ENCODE measurements around the gene NCKAP5.

Gene NCKAP5

DNA sequence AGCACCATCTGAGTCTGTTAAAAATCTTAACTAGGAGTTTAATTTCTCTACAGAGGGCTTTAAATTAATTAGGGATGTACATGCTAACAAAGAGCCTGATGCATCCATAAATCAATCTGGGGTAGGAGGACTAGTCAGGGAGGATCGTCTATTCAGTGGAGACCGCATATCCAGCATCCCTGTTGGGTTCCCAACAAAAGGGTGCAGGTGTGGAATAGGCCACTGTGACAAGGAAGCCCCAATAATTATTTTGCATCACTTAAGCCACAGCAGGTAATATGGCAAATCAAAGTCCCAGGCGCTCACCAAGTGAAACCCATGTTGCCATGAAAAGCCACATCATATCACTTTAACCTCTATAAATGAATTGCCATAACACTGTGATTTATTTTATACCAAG is 392.3 kb downstream of the NCKAP5 start:
- Histone ChIP-seq H3K9ac (no peak overlapping the region), H3K9me3 (replicated peaks in 1 of 11) (no peaks in the 10 kb centered on the region), H3K27ac (no peak overlapping the region), H3K4me3 (no peak overlapping the region), H3K27me3 (no peaks in the 10 kb centered on the region), H3K4me2 (no peak overlapping the region), H3K36me3 (no peaks in the 10 kb centered on the region), H4K20me1 (no peaks in the 10 kb centered on the region), H3K4me1 (no peaks in the 10 kb centered on the region)
- no peak for TF ChIP-seq Cebpa-rat (IDR thresholded peaks at IDR 0.05)

DNA sequence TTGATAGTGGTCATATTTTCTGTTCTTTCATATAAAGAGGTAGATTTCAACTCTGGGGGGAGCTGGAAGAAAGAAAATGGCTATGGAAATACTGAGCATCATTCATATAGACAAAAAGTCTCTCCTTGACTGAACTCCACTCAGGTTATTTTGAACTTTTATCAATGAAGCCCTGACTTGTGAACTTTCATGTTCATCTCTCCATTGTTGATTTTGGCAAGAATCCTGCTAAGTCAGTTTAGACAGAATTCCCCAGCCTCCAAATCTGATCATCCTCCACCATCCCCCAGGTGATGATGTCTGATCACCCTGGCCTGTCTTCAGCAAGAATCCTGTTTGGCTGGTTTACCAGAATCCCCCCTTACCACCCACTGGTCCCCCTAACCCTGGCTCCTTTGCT is 395.0 kb downstream of the NCKAP5 start:
- H3K27me3 ChIP-seq, result no peaks in the 10 kb centered on the region
- no peaks in the 10 kb centered on the region for H4K20me1 ChIP-seq
- H3K9ac ChIP-seq, result no peak overlapping the region
- no peak overlapping the region for H3K4me3 ChIP-seq
- no peak overlapping the region for H3K27ac ChIP-seq
- H3K4me2 ChIP-seq, result no peak overlapping the region
- H3K9me3 ChIP-seq (replicated peaks in 1 of 11), result no peaks in the 10 kb centered on the region
- no peak for TF ChIP-seq Cebpa-rat (IDR thresholded peaks at IDR 0.05)
- no peaks in the 10 kb centered on the region for H3K36me3 ChIP-seq
- 0 out of 20 replicates have a peak, but pooled peaks cover 0 to 4% (median 0%) of the 10 kb centered on the region in 10 experiments for H3K4me1 ChIP-seq

DNA sequence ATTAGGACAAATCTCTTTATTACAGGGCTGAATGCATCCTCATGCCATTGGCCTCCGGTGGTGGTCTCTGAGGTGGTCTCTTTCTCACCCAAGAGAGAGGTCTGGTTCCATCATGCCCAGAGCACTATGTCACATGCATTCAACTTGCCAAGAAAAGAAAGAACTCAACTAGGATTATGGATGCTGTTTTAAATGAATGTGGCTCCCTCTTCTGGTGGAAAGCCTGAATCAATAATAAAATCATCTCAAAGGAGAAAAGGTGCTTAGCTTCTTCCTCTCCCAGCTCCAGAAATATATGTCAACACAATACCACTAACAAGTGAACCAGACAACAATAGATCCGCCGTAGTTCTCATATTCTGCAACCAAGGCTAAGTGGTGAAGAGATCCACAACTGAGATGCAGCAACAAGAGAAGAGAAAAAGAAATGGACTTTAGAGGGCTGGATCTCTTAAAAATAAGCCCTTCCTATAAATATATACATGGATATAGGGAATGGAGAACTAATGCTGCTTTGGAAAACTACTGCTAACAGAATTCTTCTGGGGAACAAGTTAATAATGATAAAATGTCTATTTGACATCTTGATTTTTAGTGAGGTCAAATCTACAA is 396.8 kb downstream of the NCKAP5 start:
- no peak overlapping the region for H3K9ac ChIP-seq
- H3K4me3 ChIP-seq, result no peak overlapping the region
- no peaks in the 10 kb centered on the region for H3K36me3 ChIP-seq
- no peaks in the 10 kb centered on the region for H4K20me1 ChIP-seq
- 0 out of 20 replicates have a peak, but pooled peaks cover 0 to 4% (median 0%) of the 10 kb centered on the region in 10 experiments for H3K4me1 ChIP-seq
- H3K9me3 ChIP-seq (replicated peaks in 1 of 11), result no peaks in the 10 kb centered on the region
- no peak overlapping the region for H3K4me2 ChIP-seq
- no peaks in the 10 kb centered on the region for H3K27me3 ChIP-seq
- no peak overlapping the region for H3K27ac ChIP-seq
- TF ChIP-seq Cebpa-rat (IDR thresholded peaks at IDR 0.05), result no peak

DNA sequence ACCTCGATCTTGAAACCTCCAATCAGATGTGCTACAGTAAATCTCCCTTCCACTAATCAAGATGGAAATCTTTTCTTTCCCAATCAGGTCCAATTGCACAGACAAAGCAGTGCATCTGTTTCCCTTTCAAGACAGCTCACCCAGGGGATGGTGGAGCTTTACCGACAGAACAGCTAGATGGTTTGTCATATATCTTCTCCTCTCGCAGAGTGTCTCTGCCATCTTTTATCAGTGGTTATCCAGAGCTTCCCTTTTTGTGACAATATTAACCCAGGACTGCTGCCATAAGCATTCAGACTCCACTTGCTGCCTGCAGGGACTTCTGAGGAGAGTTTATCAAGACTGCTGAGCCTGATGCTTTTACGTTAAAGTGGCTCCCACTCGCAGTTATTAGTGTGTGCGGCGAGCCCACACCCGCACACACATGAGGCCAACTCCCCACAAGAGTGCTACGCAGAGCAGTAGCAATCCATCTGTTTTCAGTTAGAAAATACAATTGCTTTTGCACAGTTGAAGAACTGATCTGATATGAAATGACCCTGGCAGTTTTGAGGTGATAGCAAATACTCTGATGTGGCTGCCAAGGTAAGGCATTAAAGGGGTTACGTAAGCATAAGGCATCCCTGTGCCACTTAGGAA is 398.9 kb downstream of the NCKAP5 start:
- Histone ChIP-seq H3K4me2 (no peak overlapping the region), H3K27me3 (no peaks in the 10 kb centered on the region), H3K36me3 (no peaks in the 10 kb centered on the region), H3K4me3 (no peak overlapping the region), H3K9ac (no peak overlapping the region), H3K27ac (no peak overlapping the region), H3K9me3 (replicated peaks in 1 of 11) (no peaks in the 10 kb centered on the region), H3K4me1 (0 out of 20 replicates have a peak, but pooled peaks cover 0 to 4% (median 0%) of the 10 kb centered on the region in 10 experiments), H4K20me1 (no peaks in the 10 kb centered on the region)
- no peak for TF ChIP-seq Cebpa-rat (IDR thresholded peaks at IDR 0.05)

DNA sequence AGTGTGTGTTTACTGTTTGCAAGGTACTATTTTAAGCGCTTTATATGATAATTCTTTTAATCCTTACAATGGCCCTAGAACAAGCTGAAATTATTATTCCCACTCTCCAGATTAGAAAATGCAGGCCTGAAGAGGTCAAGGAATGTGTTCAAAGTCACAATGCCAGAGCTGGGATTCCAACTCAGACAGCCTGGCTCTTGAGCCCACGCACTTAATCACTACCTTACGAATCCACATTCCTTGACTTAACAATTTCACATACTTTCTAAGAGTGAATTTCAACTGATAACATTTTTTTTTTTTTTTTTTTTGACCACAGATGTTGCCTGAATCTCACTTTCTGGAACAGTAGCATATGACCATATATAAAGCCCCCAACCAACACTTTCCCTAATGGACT is 400.3 kb downstream of the NCKAP5 start:
- H3K27me3 ChIP-seq, result no peaks in the 10 kb centered on the region
- H3K27ac ChIP-seq, result no peak overlapping the region
- H3K9ac ChIP-seq, result no peak overlapping the region
- H3K9me3 ChIP-seq (replicated peaks in 1 of 11), result no peaks in the 10 kb centered on the region
- H3K4me2 ChIP-seq, result no peak overlapping the region
- H3K4me1 ChIP-seq, result 0 out of 20 replicates have a peak, but pooled peaks cover 0 to 4% (median 0%) of the 10 kb centered on the region in 10 experiments
- no peak for TF ChIP-seq Cebpa-rat (IDR thresholded peaks at IDR 0.05)
- no peaks in the 10 kb centered on the region for H3K36me3 ChIP-seq
- no peak overlapping the region for H3K4me3 ChIP-seq
- no peaks in the 10 kb centered on the region for H4K20me1 ChIP-seq

DNA sequence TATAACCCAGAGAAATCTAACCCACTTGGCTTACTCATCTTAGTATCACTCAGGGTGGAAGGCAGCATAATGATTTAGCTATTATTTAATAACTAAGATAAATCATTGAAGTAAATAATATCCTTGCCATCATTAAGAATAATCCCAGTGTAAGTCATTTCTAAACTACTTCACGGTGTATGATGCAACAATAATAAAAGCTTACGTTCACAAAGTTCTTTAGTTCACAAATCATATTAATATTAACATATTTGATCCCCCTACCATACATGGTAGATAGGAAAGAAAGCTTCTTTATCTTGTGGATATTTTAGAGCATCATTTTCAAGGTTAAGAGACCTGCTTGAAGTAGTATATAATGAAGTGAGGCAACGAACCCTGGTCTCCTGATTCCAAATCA is 401.0 kb downstream of the NCKAP5 start:
- Histone ChIP-seq H3K4me1 (0 out of 20 replicates have a peak, but pooled peaks cover 0 to 4% (median 0%) of the 10 kb centered on the region in 10 experiments), H4K20me1 (no peaks in the 10 kb centered on the region), H3K27me3 (no peaks in the 10 kb centered on the region), H3K36me3 (no peaks in the 10 kb centered on the region), H3K27ac (no peak overlapping the region), H3K9me3 (replicated peaks in 1 of 11) (no peaks in the 10 kb centered on the region), H3K9ac (no peak overlapping the region), H3K4me3 (no peak overlapping the region), H3K4me2 (no peak overlapping the region)
- 0 out of 22 replicates have a peak, but pooled peaks of 1 of the 11 experiments have one; percentile 21 for TF ChIP-seq Cebpa-rat (IDR thresholded peaks at IDR 0.05)

DNA sequence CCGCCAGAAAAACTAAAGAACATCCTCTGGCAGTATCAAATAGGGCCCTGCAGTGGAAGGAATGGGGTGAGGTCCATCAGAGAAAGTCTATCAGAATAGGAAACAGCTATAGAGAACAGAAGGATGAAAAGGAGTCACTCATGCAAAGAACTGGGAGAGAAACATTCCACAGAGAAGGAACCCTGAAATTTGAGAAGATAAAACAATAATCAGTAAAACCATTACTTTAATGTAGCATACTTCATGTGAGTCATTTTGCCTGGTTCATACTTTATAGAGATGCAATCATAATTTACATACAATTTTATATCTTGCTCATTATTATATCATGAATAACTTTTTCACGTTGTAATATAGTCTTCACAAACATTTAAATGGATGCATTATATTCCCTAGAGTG is 402.2 kb downstream of the NCKAP5 start:
- TF ChIP-seq Cebpa-rat (IDR thresholded peaks at IDR 0.05), result no peak
- no peaks in the 10 kb centered on the region for H4K20me1 ChIP-seq
- H3K4me3 ChIP-seq, result no peak overlapping the region
- H3K36me3 ChIP-seq, result no peaks in the 10 kb centered on the region
- no peak overlapping the region for H3K27ac ChIP-seq
- no peaks in the 10 kb centered on the region for H3K27me3 ChIP-seq
- H3K4me1 ChIP-seq, result 0 out of 20 replicates have a peak, but pooled peaks cover 0 to 4% (median 0%) of the 10 kb centered on the region in 10 experiments
- no peak overlapping the region for H3K4me2 ChIP-seq
- no peak overlapping the region for H3K9ac ChIP-seq
- H3K9me3 ChIP-seq (replicated peaks in 1 of 11), result no peaks in the 10 kb centered on the region

DNA sequence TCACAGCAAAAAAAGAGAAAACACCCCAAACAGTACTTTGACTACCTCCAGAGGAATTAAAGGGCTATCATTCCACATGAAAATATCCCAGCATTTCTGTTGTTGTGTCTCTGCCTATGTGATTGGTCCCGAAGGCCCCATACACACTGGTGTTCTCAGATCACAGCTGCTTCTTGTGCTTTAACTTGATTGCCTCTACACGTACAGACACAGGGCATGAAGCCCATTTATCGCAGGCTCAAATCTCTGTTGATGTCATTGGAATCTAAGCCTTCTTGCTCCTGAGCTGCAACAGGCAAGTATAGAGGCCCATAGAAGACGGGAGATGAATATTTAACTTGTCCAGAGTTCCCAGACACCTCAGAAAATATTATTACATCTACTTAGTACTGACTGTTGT is 405.2 kb downstream of the NCKAP5 start:
- Histone ChIP-seq H3K4me2 (no peak overlapping the region), H4K20me1 (no peaks in the 10 kb centered on the region), H3K4me3 (no peak overlapping the region), H3K27ac (no peak overlapping the region), H3K27me3 (no peaks in the 10 kb centered on the region), H3K36me3 (no peaks in the 10 kb centered on the region), H3K4me1 (no peaks in the 10 kb centered on the region), H3K9ac (no peak overlapping the region), H3K9me3 (replicated peaks in 1 of 11) (no peaks in the 10 kb centered on the region)
- no peak for TF ChIP-seq Cebpa-rat (IDR thresholded peaks at IDR 0.05)

DNA sequence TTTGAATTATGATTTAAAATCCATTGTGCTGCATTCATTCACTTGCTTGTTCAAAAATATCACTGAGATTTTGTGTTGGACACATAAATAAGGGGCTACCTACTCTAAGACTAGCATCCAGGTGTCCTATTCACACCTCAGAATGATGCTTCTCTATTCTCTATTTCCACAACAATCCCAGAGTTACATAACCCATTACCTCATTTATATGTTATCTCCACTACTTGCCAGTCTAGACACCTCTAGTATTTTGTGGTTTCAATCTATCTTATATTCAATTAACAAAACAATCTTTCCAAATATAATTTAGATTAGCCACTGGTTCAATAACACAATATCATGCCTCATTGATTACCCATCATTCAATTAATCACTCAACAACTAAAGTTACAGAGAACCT is 409.8 kb downstream of the NCKAP5 start:
- no peak for TF ChIP-seq Cebpa-rat (IDR thresholded peaks at IDR 0.05)
- H3K9me3 ChIP-seq (replicated peaks in 1 of 11), result no peaks in the 10 kb centered on the region
- no peaks in the 10 kb centered on the region for H3K27me3 ChIP-seq
- H3K4me1 ChIP-seq, result no peaks in the 10 kb centered on the region
- H3K9ac ChIP-seq, result no peak overlapping the region
- no peaks in the 10 kb centered on the region for H4K20me1 ChIP-seq
- H3K4me2 ChIP-seq, result no peak overlapping the region
- H3K4me3 ChIP-seq, result no peak overlapping the region
- H3K27ac ChIP-seq, result no peak overlapping the region
- no peaks in the 10 kb centered on the region for H3K36me3 ChIP-seq

DNA sequence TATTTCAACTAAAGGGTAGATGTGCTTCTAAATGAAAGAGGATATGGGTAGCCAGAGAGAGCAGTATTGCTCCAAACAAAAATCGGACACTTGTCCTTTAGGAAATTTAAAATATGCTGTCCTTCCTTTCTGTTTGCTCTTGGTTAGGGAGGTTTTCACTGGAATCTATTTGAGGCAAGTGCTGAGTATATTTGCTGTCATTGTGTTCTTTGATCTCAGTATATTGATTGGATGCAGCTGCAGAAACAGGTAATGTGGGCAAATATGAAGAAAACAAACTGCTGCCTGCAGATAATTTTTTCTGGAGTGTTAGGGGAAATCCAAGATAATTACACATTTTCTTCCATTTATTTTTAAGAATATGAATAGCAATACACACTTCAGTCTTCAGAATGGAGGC is 410.2 kb downstream of the NCKAP5 start:
- H3K4me1 ChIP-seq, result no peaks in the 10 kb centered on the region
- H3K27ac ChIP-seq, result no peak overlapping the region
- H3K9ac ChIP-seq, result no peak overlapping the region
- H3K4me3 ChIP-seq, result no peak overlapping the region
- no peak for TF ChIP-seq Cebpa-rat (IDR thresholded peaks at IDR 0.05)
- H3K27me3 ChIP-seq, result no peaks in the 10 kb centered on the region
- no peaks in the 10 kb centered on the region for H4K20me1 ChIP-seq
- no peak overlapping the region for H3K4me2 ChIP-seq
- H3K36me3 ChIP-seq, result no peaks in the 10 kb centered on the region
- H3K9me3 ChIP-seq (replicated peaks in 1 of 11), result no peaks in the 10 kb centered on the region

Measured in BLaER1 treated with 17β-estradiol and CSF1 and Interleukin-3, amounts not matched to agents 10 nM and 100 nM (cell line).